Thymus (tissue), 2 donors: ENCODE results near the gene CRYAA. TPM values are rescaled to one million over a fixed set of nuclear protein-coding genes. Genes with fewer than 3 reads are reported as not detected.

Experiments used
- polyA plus RNA-seq: library from polyadenylated mRNA; stranded (reverse); fragments of 200-250 nt; gene quantifications from one replicate; pipeline ENCODE4 v1.2.3, GENCODE V29; 2013
- total RNA-seq: library from RNA; stranded (reverse); fragments of 120-200 nt; gene quantifications from one replicate; pipeline ENCODE4 v1.2.4, GENCODE V29; 2013
- donor health status: healthy.

Gene CRYAA
- total and polyA plus RNA-seq, 2 donors: 2.3 TPM; not detected in 1

Other genes starting within 250 kb of the CRYAA start
- 3.4 TPM for gene ERVH48-1, start 243.4 kb upstream of the CRYAA start, total RNA-seq
- 1.1 TPM for gene ERVH48-1, start 243.4 kb upstream of the CRYAA start, polyA plus RNA-seq
- gene PKNOX1, start 194.4 kb upstream of the CRYAA start, total RNA-seq: 10.8 TPM
- gene PKNOX1, start 194.4 kb upstream of the CRYAA start, polyA plus RNA-seq: 13.4 TPM
- 2.3 TPM for gene CBS, start 93.2 kb upstream of the CRYAA start, total RNA-seq
- gene CBS, start 93.2 kb upstream of the CRYAA start, polyA plus RNA-seq: 1.9 TPM
- 13.3 TPM for gene U2AF1, start 61.4 kb upstream of the CRYAA start, total RNA-seq
- gene U2AF1, start 61.4 kb upstream of the CRYAA start, polyA plus RNA-seq: 51.6 TPM